Neural progenitor cell (in vitro differentiated cells): Measurements from ENCODE around the gene IL31RA. TPM values are rescaled to one million over a fixed set of nuclear protein-coding genes. Genes with fewer than 3 reads are reported as not detected.

Source experiments
- DNase-seq: peaks from one replicate; pipeline ENCODE4 v3.0.0-alpha.2; 2016; ENCODE audit warnings: low spot score
- H2AFZ ChIP-seq: fragments of 200-600 bp; sonication (generic); replicated peaks from 2 replicates; pipeline ENCODE4 v1.6.1; 2016; ENCODE audit warnings: antibody characterized with exemption
- H3F3A ChIP-seq: fragments of 200-600 bp; sonication (generic); 2 replicates; pipeline ENCODE4 v1.6.1; 2016; ENCODE audit warnings: antibody characterized with exemption, low read depth
- H3K27ac ChIP-seq: fragments of 200-600 bp; sonication (generic); 2 replicates; pipeline ENCODE4 v1.5.1; 2016; ENCODE audit warnings: mild to moderate bottlenecking
- H3K27me3 ChIP-seq: fragments of 200-600 bp; sonication (generic); 2 replicates; pipeline ENCODE4 v1.6.1; 2016; ENCODE audit warnings: mild to moderate bottlenecking, moderate library complexity
- H3K36me3 ChIP-seq: fragments of 200-600 bp; sonication (generic); 2 replicates; pipeline ENCODE4 v1.5.1; 2016
- H3K4me1 ChIP-seq: fragments of 200-600 bp; sonication (generic); 2 replicates; pipeline ENCODE4 v1.6.1; 2016; ENCODE audit warnings: mixed run types
- H3K4me2 ChIP-seq: fragments of 200-600 bp; sonication (generic); 2 replicates; pipeline ENCODE4 v1.6.1; 2016
- H3K4me3 ChIP-seq: fragments of 200-600 bp; sonication (generic); 2 replicates; pipeline ENCODE4 v1.5.1; 2016
- H3K79me2 ChIP-seq: fragments of 200-600 bp; sonication (generic); 2 replicates; pipeline ENCODE4 v1.6.1; 2016; ENCODE audit warnings: low read depth
- H3K9ac ChIP-seq: fragments of 200-600 bp; sonication (generic); 2 replicates; pipeline ENCODE4 v1.6.1; 2016
- H3K9me3 ChIP-seq: fragments of 200-600 bp; sonication (generic); 2 replicates; pipeline ENCODE4 v1.5.1; 2016; ENCODE audit warnings: low read depth
- H4K20me1 ChIP-seq: fragments of 200-600 bp; sonication (generic); 2 replicates; pipeline ENCODE4 v1.6.1; 2016; ENCODE audit warnings: low read depth
- H3K27ac Mint-ChIP-seq: 3 replicates; pipeline ENCODE4 v1.8.0; 2021; ENCODE audit warnings: mixed read lengths
- H3K27me3 Mint-ChIP-seq: 2 replicates; pipeline ENCODE4 v1.8.0; 2022; ENCODE audit warnings: low read depth, mild to moderate bottlenecking, inconsistent platforms, moderate library complexity, mixed read lengths; ENCODE audit not compliant: insufficient read depth
- H3K36me3 Mint-ChIP-seq: 3 replicates; pipeline ENCODE4 v1.8.0; 2021; ENCODE audit warnings: mixed read lengths
- H3K4me1 Mint-ChIP-seq: 3 replicates; pipeline ENCODE4 v1.8.0; 2021; ENCODE audit warnings: mixed read lengths
- H3K4me3 Mint-ChIP-seq: 3 replicates; pipeline ENCODE4 v1.8.0; 2021; ENCODE audit warnings: mild to moderate bottlenecking, moderate library complexity, mixed read lengths
- H3K9me3 Mint-ChIP-seq: 3 replicates; pipeline ENCODE4 v1.8.0; 2020; ENCODE audit warnings: mixed read lengths
- CTCF ChIP-seq: fragments of 200-600 bp; sonication (generic); IDR thresholded peaks from 2 replicates; pipeline ENCODE4 v1.5.1; 2017; ENCODE audit warnings: antibody characterized with exemption, mild to moderate bottlenecking
- EZH2 ChIP-seq: fragments of 200-600 bp; sonication (generic); IDR thresholded peaks from 2 replicates; pipeline ENCODE4 v1.6.1; 2017; ENCODE audit warnings: antibody characterized with exemption, mild to moderate bottlenecking, moderate library complexity
- EZH2phosphoT487 ChIP-seq: fragments of 200-600 bp; sonication (generic); IDR thresholded peaks from 2 replicates; pipeline ENCODE4 v1.6.1; 2017; ENCODE audit warnings: antibody characterized with exemption
- total RNA-seq: library from RNA; depleted of rRNA; stranded (reverse); fragments of >200 nt; gene quantifications from 2 replicates; pipeline ENCODE4 v1.2.3, GENCODE V29; 2015; ENCODE audit warnings: low replicate concordance

IL31RA gene
- total RNA-seq, 1 donor from 2014 or later = not detected

DNA sequence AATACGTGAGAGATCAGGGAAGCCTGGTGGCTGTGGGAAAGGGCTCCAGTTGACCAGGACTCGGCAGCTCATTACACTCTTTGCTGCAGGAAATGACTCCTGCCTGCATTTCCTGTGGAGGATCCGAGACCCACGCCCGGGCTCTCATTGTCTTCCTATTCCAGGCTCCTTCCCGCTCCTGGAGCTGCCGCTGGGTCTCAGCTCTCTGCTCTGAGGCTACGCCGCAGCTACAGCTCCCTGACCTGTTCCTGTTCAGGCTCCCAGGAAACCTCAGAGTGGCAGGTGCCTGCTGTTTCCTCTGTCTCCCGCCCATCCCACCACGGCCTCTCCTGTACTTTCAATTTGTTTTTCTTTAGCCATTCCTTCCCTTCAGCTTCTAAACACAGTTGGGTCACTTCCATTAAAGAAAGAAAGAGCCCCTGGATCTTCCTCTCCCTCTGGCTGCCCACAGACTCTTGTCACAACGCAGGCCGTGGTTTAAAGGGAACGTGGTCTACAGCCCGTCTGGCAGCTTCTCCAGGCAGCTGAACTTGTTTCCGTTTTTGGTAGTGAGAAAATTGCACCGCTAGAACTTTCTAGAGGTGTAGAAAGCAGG, 72.1 kb downstream of the IL31RA start:
- peak overlapping the region; percentile 90 for H2AFZ ChIP-seq
- peak overlapping the region; percentile 29 for H3K4me3 Mint-ChIP-seq
- no peaks in the 10 kb centered on the region for H3K27me3 ChIP-seq

DNA sequence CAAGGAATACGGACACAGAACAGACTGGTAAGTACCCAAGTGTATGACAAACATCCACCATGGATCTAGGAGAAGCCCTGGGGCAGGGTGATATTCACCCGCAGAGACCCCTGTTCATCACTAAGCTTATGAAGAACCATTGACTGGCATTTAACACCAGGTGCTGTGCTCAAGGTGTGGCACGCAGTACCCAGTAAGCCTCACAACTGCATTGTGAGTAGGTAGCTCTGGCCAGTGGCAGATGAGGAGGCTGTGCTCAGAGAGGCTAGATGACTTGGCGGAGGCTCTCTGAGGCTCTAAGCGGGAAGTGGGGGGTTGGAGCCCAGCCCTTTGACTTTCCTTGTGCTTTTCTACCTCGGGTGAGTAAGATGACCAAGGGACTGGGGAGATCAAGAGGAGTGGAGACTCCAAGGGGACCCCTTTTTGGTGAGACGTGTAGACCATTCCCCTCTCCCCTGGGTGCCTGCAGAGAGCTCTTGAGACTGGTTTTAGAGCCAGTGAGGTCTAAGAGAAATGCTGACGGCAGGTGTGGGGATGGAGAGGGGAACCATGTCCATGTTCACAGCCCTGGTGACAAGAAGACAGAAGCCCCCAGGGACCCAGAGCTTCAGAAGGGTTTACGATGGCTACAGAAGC, 72.8 kb downstream of the IL31RA start:
- H3K4me1 Mint-ChIP-seq = peaks cover 9% of the 10 kb centered on the region
- H3K9me3 Mint-ChIP-seq = no peaks in the 10 kb centered on the region
- no peak for TF ChIP-seq CTCF
- TF ChIP-seq EZH2 = no peak
- Histone ChIP-seq H3K4me3 (no peak overlapping the region), H3K4me2 (no peak overlapping the region), H3K9ac (no peak overlapping the region), H3K9me3 (no peaks in the 10 kb centered on the region), H3F3A (no peaks in the 10 kb centered on the region), H3K36me3 (no peaks in the 10 kb centered on the region), H3K27me3 (no peaks in the 10 kb centered on the region), H3K4me1 (no peaks in the 10 kb centered on the region), H3K79me2 (no peaks in the 10 kb centered on the region), H4K20me1 (no peaks in the 10 kb centered on the region), H2AFZ (no peak overlapping the region), H3K27ac (no peak overlapping the region)
- no peak for DNase-seq
- H3K36me3 Mint-ChIP-seq = no peaks in the 10 kb centered on the region
- peak overlapping the region; percentile 69 for H3K27ac Mint-ChIP-seq
- no peak overlapping the region for H3K4me3 Mint-ChIP-seq
- H3K27me3 Mint-ChIP-seq = peaks cover 9% of the 10 kb centered on the region

More for the DNA sequence above, 72.1 kb downstream of the IL31RA start:
- Histone ChIP-seq H3K4me2 (no peak overlapping the region), H3K4me3 (no peak overlapping the region), H3K79me2 (no peaks in the 10 kb centered on the region), H3K9ac (no peak overlapping the region), H3K9me3 (no peaks in the 10 kb centered on the region), H3K27ac (no peak overlapping the region), H3K36me3 (no peaks in the 10 kb centered on the region), H3F3A (no peaks in the 10 kb centered on the region), H3K4me1 (no peaks in the 10 kb centered on the region), H4K20me1 (no peaks in the 10 kb centered on the region)
- DNase-seq = peak; percentile 11
- H3K27ac Mint-ChIP-seq = peak overlapping the region; percentile 69
- no peaks in the 10 kb centered on the region for H3K36me3 Mint-ChIP-seq
- H3K27me3 Mint-ChIP-seq = peaks cover 9% of the 10 kb centered on the region
- TF ChIP-seq EZH2phosphoT487 (no peak), EZH2 (no peak), CTCF (no peak)
- peaks cover 12% of the 10 kb centered on the region for H3K4me1 Mint-ChIP-seq
- no peaks in the 10 kb centered on the region for H3K9me3 Mint-ChIP-seq

DNA sequence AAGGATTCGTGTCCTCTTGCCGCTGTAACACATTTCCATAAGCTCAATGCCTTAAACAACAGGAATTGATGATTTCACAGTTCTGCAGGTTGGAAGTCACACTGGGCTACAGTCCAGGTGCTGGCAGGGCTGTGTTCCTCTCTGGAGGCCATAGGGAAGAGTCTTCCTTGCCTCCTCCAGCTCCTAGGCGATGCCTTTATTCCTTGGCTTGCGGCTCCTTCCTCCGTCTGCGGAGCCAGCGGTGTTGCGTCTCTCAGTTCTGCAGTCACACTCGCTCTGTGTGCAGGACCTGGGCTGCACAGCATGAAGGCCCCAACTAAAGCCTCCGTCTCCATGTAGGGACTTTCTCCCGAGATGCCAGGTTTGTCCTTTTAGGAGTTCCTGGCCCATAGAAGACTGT, 73.6 kb downstream of the IL31RA start:
- no peak for DNase-seq
- H3K79me2 ChIP-seq = no peaks in the 10 kb centered on the region
- no peak overlapping the region for H3K4me3 ChIP-seq
- no peaks in the 10 kb centered on the region for H3K36me3 ChIP-seq
- TF ChIP-seq EZH2 (no peak), CTCF (no peak), EZH2phosphoT487 (no peak)
- H4K20me1 ChIP-seq = no peaks in the 10 kb centered on the region
- no peaks in the 10 kb centered on the region for H3K9me3 ChIP-seq
- Mint-ChIP-seq H3K27ac (no peak overlapping the region), H3K27me3 (peaks cover 5% of the 10 kb centered on the region), H3K4me1 (peaks cover 9% of the 10 kb centered on the region), H3K36me3 (no peaks in the 10 kb centered on the region), H3K4me3 (no peak overlapping the region), H3K9me3 (no peaks in the 10 kb centered on the region)
- H3K4me1 ChIP-seq = no peaks in the 10 kb centered on the region
- H3K27me3 ChIP-seq = no peaks in the 10 kb centered on the region
- no peak overlapping the region for H3K4me2 ChIP-seq
- H3K27ac ChIP-seq = no peak overlapping the region
- no peaks in the 10 kb centered on the region for H3F3A ChIP-seq
- no peak overlapping the region for H2AFZ ChIP-seq
- no peak overlapping the region for H3K9ac ChIP-seq
